Naive thymus-derived CD4-positive, alpha-beta T cell (primary cell): ENCODE data around the gene MAPK8IP2. TPM values are rescaled to one million over a fixed set of nuclear protein-coding genes. Genes with fewer than 3 reads are reported as not detected.

Experiments
- ATAC-seq: fragments of 150-1000 bp; cut with Tn5 transposase; 2 replicates; pipeline ENCODE4 v1.10.0; 2021; ENCODE audit warnings: mild to moderate bottlenecking, moderate library complexity
- CTCF ChIA-PET: fragments of 350-600 bp; sonication (Branson Sonifier 250); formaldehyde crosslinking; loops from one replicate; lab custom pipeline; 2021; ENCODE audit warnings: antibody characterized with exemption; lab: Charles Lee
- POLR2A ChIA-PET: fragments of 350-600 bp; sonication (Branson Sonifier 250); formaldehyde crosslinking; loops from one replicate; lab custom pipeline; 2021; ENCODE audit warnings: antibody characterized with exemption, inconsistent platforms; lab: Charles Lee
- DNase-seq, 9 donors: peaks; one replicate each; pipeline versions ENCODE4 v3.0.0 to v3.0.0-alpha.2; 2020 to 2022; ENCODE audit warnings: mixed read lengths in 1 of 9
- H3K27ac ChIP-seq: one replicate; pipeline ENCODE4 v1.7.0; 2013; ENCODE audit warnings: mild to moderate bottlenecking, low read depth, low read length, moderate library complexity
- H3K27me3 ChIP-seq, 2 donors: one replicate each; pipeline ENCODE4 v1.7.0; 2013; ENCODE audit warnings: low read length in 2 of 2, mild to moderate bottlenecking in 2 of 2, moderate library complexity in 2 of 2; ENCODE audit not compliant: control insufficient read depth in 2 of 2, insufficient read depth in 2 of 2
- H3K36me3 ChIP-seq, 3 experiments: 1 replicate in 2 of 3; 2 replicates in 1 of 3; pipeline ENCODE4 v1.7.0; 2013; ENCODE audit warnings: low read length in 3 of 3, mild to moderate bottlenecking in 3 of 3, moderate library complexity in 1 of 3; ENCODE audit not compliant: insufficient read depth in 3 of 3, control insufficient read depth in 2 of 3
- H3K4me1 ChIP-seq, 2 donors: one replicate each; pipeline ENCODE4 v1.7.0; 2013; ENCODE audit warnings: low read length in 2 of 2, mild to moderate bottlenecking in 2 of 2, moderate library complexity in 1 of 2; ENCODE audit not compliant: control insufficient read depth in 2 of 2, insufficient read depth in 2 of 2
- H3K4me3 ChIP-seq: 2 replicates; pipeline ENCODE4 v1.7.0; 2013; ENCODE audit warnings: mild to moderate bottlenecking, low read length
- H3K9me3 ChIP-seq, 3 experiments: 1 replicate in 2 of 3; 2 replicates in 1 of 3; pipeline ENCODE4 v1.7.0; 2013; ENCODE audit warnings: low read length in 3 of 3; ENCODE audit not compliant: control insufficient read depth in 2 of 3
- H3K27ac Mint-ChIP-seq, 9 donors: one replicate each; pipeline ENCODE4 v1.8.0; 2020 to 2022; ENCODE audit warnings: mixed read lengths in 9 of 9, mild to moderate bottlenecking in 8 of 9, moderate library complexity in 5 of 9, inconsistent platforms in 2 of 9
- H3K27me3 Mint-ChIP-seq, 5 donors: one replicate each; pipeline ENCODE4 v1.8.0; 2021 to 2022; ENCODE audit warnings: mixed read lengths in 5 of 5, mild to moderate bottlenecking in 1 of 5
- H3K36me3 Mint-ChIP-seq, 5 donors: one replicate each; pipeline ENCODE4 v1.8.0; 2020 to 2022; ENCODE audit warnings: mixed read lengths in 5 of 5, mild to moderate bottlenecking in 3 of 5, inconsistent platforms in 1 of 5
- H3K4me1 Mint-ChIP-seq, 7 donors: one replicate each; pipeline ENCODE4 v1.8.0; 2020 to 2022; ENCODE audit warnings: mixed read lengths in 7 of 7, mild to moderate bottlenecking in 3 of 7, inconsistent platforms in 1 of 7
- H3K4me3 Mint-ChIP-seq, 10 donors: one replicate each; pipeline ENCODE4 v1.8.0; 2020 to 2022; ENCODE audit warnings: mild to moderate bottlenecking in 10 of 10, mixed read lengths in 10 of 10, moderate library complexity in 6 of 10, inconsistent platforms in 2 of 10
- H3K9me3 Mint-ChIP-seq, 11 donors: one replicate each; pipeline ENCODE4 v1.8.0; 2020 to 2022; ENCODE audit warnings: mixed read lengths in 11 of 11, mild to moderate bottlenecking in 4 of 11, inconsistent platforms in 1 of 11, moderate library complexity in 1 of 11
- intact Hi-C, 2 donors: fragments of 100-400 bp; cut with micrococcal nuclease; formaldehyde crosslinking; loops; one replicate each; pipeline ENCODE4 v1.15.1; 2023
- polyA plus RNA-seq, 2 donors: library from polyadenylated mRNA; unstranded; fragments of 300-500 nt; fragmentation: Illumina TruSeq; gene quantifications; one replicate each; pipeline ENCODE4 v1.2.3, GENCODE V29; 2021
- total RNA-seq, 6 experiments: library from RNA in 5 of 6; stranded (reverse) in 5 of 6; gene quantifications; 1 replicate in 5 of 6; 2 replicates in 1 of 6; pipeline ENCODE4 v1.2.3 and lab custom pipeline; 2021 to 2026

The MAPK8IP2 gene
- total and polyA plus RNA-seq, 7 experiments from 2014 or later = 0.24 to 0.64 (median 0.38) TPM; not detected in 2

- Histone ChIP-seq H3K36me3 (no peaks in the 10 kb centered on the region), H3K9me3 (no peaks in the 10 kb centered on the region), H3K4me3 (no peak overlapping the region), H3K27me3 (peaks cover 5 to 6% of the 10 kb centered on the region in 2 donors), H3K27ac (no peak overlapping the region), H3K4me1 (peaks cover 0 to 4% of the 10 kb centered on the region in 2 donors)
- ChIA-PET POLR2A (interaction anchor here (1.1 kb wide), 1 partner anchor 36 kb away, joined by 3 read pairs; no protein-coding TSS in a partner anchor), CTCF (no interaction called here)
- Mint-ChIP-seq H3K36me3 (peaks cover 4 to 18% (median 8%) of the 10 kb centered on the region in 5 donors), H3K4me1 (peaks cover 6 to 18% (median 12%) of the 10 kb centered on the region in 7 donors), H3K27ac (peak overlapping the region in 2 of 9 donors; percentile 67 to 82), H3K27me3 (peaks cover 30 to 59% (median 33%) of the 10 kb centered on the region in 5 donors), H3K4me3 (peak overlapping the region; percentile 63 to 89 (median 78)), H3K9me3 (peaks cover 0 to 6% (median 0%) of the 10 kb centered on the region in 11 donors)
- intact Hi-C loops = no loop called here
- DNase-seq = no peak
- no peak for ATAC-seq
Measured at GRCh38 chr22:50601669-50602337, 1.2 kb downstream of the MAPK8IP2 start.

GRCh38 chr22:50602338-50602700 lies 1.7 kb downstream of the MAPK8IP2 start:
- DNase-seq (no peak), ATAC-seq (no peak)
- Histone ChIP-seq H3K9me3 (no peaks in the 10 kb centered on the region), H3K27me3 (peaks cover 5 to 6% of the 10 kb centered on the region in 2 donors), H3K36me3 (no peaks in the 10 kb centered on the region), H3K27ac (no peak overlapping the region), H3K4me1 (peaks cover 0 to 4% of the 10 kb centered on the region in 2 donors), H3K4me3 (no peak overlapping the region)
- Mint-ChIP-seq H3K36me3 (peaks cover 0 to 12% (median 3%) of the 10 kb centered on the region in 5 donors), H3K27ac (peak overlapping the region in 2 of 9 donors; percentile 17 to 82), H3K4me1 (peaks cover 6 to 18% (median 12%) of the 10 kb centered on the region in 7 donors), H3K9me3 (peaks cover 0 to 6% (median 0%) of the 10 kb centered on the region in 11 donors), H3K4me3 (peak overlapping the region; percentile 11 to 88 (median 76)), H3K27me3 (peaks cover 32 to 58% (median 34%) of the 10 kb centered on the region in 5 donors)
- intact Hi-C loops = no loop called here
- ChIA-PET CTCF (interaction anchor here (0.6 kb wide), 1 partner anchor 18 kb away, joined by 6 read pairs; no protein-coding TSS in a partner anchor), POLR2A (interaction anchor here (1.1 kb wide), 1 partner anchor 36 kb away, joined by 3 read pairs; no protein-coding TSS in a partner anchor)

GRCh38 chr22:50603511-50604255 lies 3.1 kb downstream of the MAPK8IP2 start:
- H3K4me3 Mint-ChIP-seq = no peak overlapping the region
- H3K36me3 Mint-ChIP-seq = peaks cover 0 to 9% (median 0%) of the 10 kb centered on the region in 5 donors
- no peak overlapping the region for H3K27ac ChIP-seq
- CTCF ChIA-PET = no interaction called here
- intact Hi-C loops = no loop called here
- peaks cover 0 to 6% (median 0%) of the 10 kb centered on the region in 11 donors for H3K9me3 Mint-ChIP-seq
- H3K27me3 ChIP-seq = peaks cover 5 to 6% of the 10 kb centered on the region in 2 donors
- POLR2A ChIA-PET = interaction anchor here (0.9 kb wide), 1 partner anchor 26 kb away, joined by 3 read pairs; the partner anchor contains the start of gene CPT1B
- H3K36me3 ChIP-seq = no peaks in the 10 kb centered on the region
- H3K27ac Mint-ChIP-seq = no peak overlapping the region
- no peak overlapping the region for H3K4me3 ChIP-seq
- peaks cover 7 to 18% (median 12%) of the 10 kb centered on the region in 7 donors for H3K4me1 Mint-ChIP-seq
- peaks cover 37 to 54% (median 38%) of the 10 kb centered on the region in 5 donors for H3K27me3 Mint-ChIP-seq
- H3K4me1 ChIP-seq = peaks cover 0 to 4% of the 10 kb centered on the region in 2 donors
- no peak for DNase-seq
- no peak for ATAC-seq
- H3K9me3 ChIP-seq = no peaks in the 10 kb centered on the region

- Histone ChIP-seq H3K4me3 (no peak overlapping the region), H3K4me1 (peaks cover 0 to 4% of the 10 kb centered on the region in 2 donors), H3K9me3 (no peaks in the 10 kb centered on the region), H3K36me3 (no peaks in the 10 kb centered on the region), H3K27me3 (peaks cover 5 to 6% of the 10 kb centered on the region in 2 donors), H3K27ac (no peak overlapping the region)
- H3K27me3 Mint-ChIP-seq = peaks cover 37 to 55% (median 42%) of the 10 kb centered on the region in 5 donors
- ChIA-PET CTCF (no interaction called here), POLR2A (no interaction called here)
- DNase-seq (no peak), ATAC-seq (no peak)
- peaks cover 0 to 6% (median 0%) of the 10 kb centered on the region in 11 donors for H3K9me3 Mint-ChIP-seq
- peaks cover 0 to 9% (median 0%) of the 10 kb centered on the region in 5 donors for H3K36me3 Mint-ChIP-seq
- H3K4me3 Mint-ChIP-seq = no peak overlapping the region
- peaks cover 7 to 18% (median 12%) of the 10 kb centered on the region in 7 donors for H3K4me1 Mint-ChIP-seq
- intact Hi-C loops = no loop called here
- H3K27ac Mint-ChIP-seq = no peak overlapping the region
Measured at GRCh38 chr22:50604256-50605001, 3.8 kb downstream of the MAPK8IP2 start.

GRCh38 chr22:50605002-50605612 lies 4.5 kb downstream of the MAPK8IP2 start:
- Histone ChIP-seq H3K36me3 (no peaks in the 10 kb centered on the region), H3K4me3 (no peak overlapping the region), H3K9me3 (no peaks in the 10 kb centered on the region), H3K27ac (no peak overlapping the region), H3K4me1 (peaks cover 0 to under 1% of the 10 kb centered on the region in 2 donors), H3K27me3 (peaks cover 0 to 3% of the 10 kb centered on the region in 2 donors)
- H3K27ac Mint-ChIP-seq = no peak overlapping the region
- peaks cover 33 to 53% (median 46%) of the 10 kb centered on the region in 5 donors for H3K27me3 Mint-ChIP-seq
- H3K36me3 Mint-ChIP-seq = peaks cover 0 to 9% (median 0%) of the 10 kb centered on the region in 5 donors
- ChIA-PET POLR2A (no interaction called here), CTCF (no interaction called here)
- intact Hi-C loops = no loop called here
- ATAC-seq = no peak
- DNase-seq = no peak
- H3K4me1 Mint-ChIP-seq = peaks cover 4 to 15% (median 11%) of the 10 kb centered on the region in 7 donors
- H3K4me3 Mint-ChIP-seq = no peak overlapping the region
- peaks cover 0 to 2% (median 0%) of the 10 kb centered on the region in 11 donors for H3K9me3 Mint-ChIP-seq
